Measurements from ENCODE around the gene C6orf136. TPM values are rescaled to one million over a fixed set of nuclear protein-coding genes. Genes with fewer than 3 reads are reported as not detected.

The C6orf136 gene
- total and polyA plus RNA-seq, 9 of the 15 experiments (the other 6 are each of a cell fraction or from before 2014, with no cell fraction given): 14.1 to 63.1 (median 18.4) TPM

GRCh38 chr6:30615219-30615957 lies 31.5 kb upstream of the C6orf136 start (continued):
- peak; percentile 15; the same call in 1 of the 2 replicates for TF ChIP-seq ELK3 (CRISPR knock-in tag; IDR thresholded peaks at IDR 0.05)
- TF ChIP-seq DIDO1 (tag; IDR thresholded peaks at IDR 0.05; ENCODE audit: low read depth): no peak
- no peak for TF ChIP-seq CREB3 (tag; conservative IDR thresholded peaks at IDR 0.05; ENCODE audit: low read depth)
- no peak; the same call in 1 of the 2 replicates for TF ChIP-seq EGR1 (conservative IDR thresholded peaks at IDR 0.05)
- peak; percentile 86; the same call in 1 of the 2 replicates for TF ChIP-seq RHOXF2B (CRISPR knock-in tag; conservative IDR thresholded peaks at IDR 0.05)
- no peak for TF ChIP-seq MED1 (CRISPR knock-in tag; IDR thresholded peaks at IDR 0.05; ENCODE audit: borderline replicate concordance)
- no peak for TF ChIP-seq XRCC4 (IDR thresholded peaks at IDR 0.05; ENCODE audit: extremely low read depth, insufficient read depth, insufficient read length)
- TF ChIP-seq THAP7 (CRISPR knock-in tag; IDR thresholded peaks at IDR 0.05): peak; percentile 86; the same call in 1 of the 2 replicates
- TF ChIP-seq ATF1 (CRISPR knock-in tag; IDR thresholded peaks at IDR 0.05): no peak
- TF ChIP-seq ATF1 (tag; IDR thresholded peaks at IDR 0.05): peak; percentile 51; the same call in 1 of the 2 replicates
- no peak for TF ChIP-seq FOXK1 (CRISPR knock-in tag; IDR thresholded peaks at IDR 0.05; ENCODE audit: borderline replicate concordance)
- no peak for TF ChIP-seq ZNF121 (CRISPR knock-in tag; conservative IDR thresholded peaks at IDR 0.05)

Measured in K562 (cell line).